Suppressor macrophage (primary cell): ENCODE results near the gene CLHC1.
"Not testable (repeated sequence)": the region's sequence is repeated elsewhere in the genome, so short reads cannot be mapped to it uniquely, and the experiment has no call there.

Source experiments
- DNase-seq, 4 experiments: peaks; one replicate each; pipeline ENCODE4 v3.0.0-alpha.2; 2020 to 2022
- total RNA-seq, 17 experiments: gene quantifications; one replicate each; lab custom pipeline; 2026; ENCODE audit warnings: mixed read lengths in 6 of 17, inconsistent platforms in 3 of 17; lab: John Stamatoyannopoulos, UW

The CLHC1 gene
- total RNA-seq: 1.0 to 10.2 (median 3.5) reads per million in 17 experiments

- DNase-seq: peak; percentile 93 to 95 (median 94)
These were observed at the start of gene CLHC1, which contains the start of gene RPS27A for GRCh38 chr2:55232084-55232862. CLHC1 (minus strand) TSS chr2:55232293; CDS start chr2:55222411, 9,882 bp downstream. RPS27A (plus strand) TSS chr2:55232688; CDS start chr2:55232825, 137 bp downstream.

GRCh38 chr2:55280851-55281546 is 48.9 kb upstream of the CLHC1 start:
- DNase-seq: not testable (repeated sequence)

- DNase-seq: not testable (repeated sequence)
These were observed 47.8 kb upstream of the CLHC1 start for GRCh38 chr2:55279859-55280424.

GRCh38 chr2:55279214-55279835 is 47.2 kb upstream of the CLHC1 start:
- DNase-seq: not testable (repeated sequence)

- DNase-seq: no peak
These were observed 45.2 kb upstream of the CLHC1 start for GRCh38 chr2:55277310-55277709.

GRCh38 chr2:55274346-55274745 is 42.3 kb upstream of the CLHC1 start:
- DNase-seq: not testable (repeated sequence)

- DNase-seq: peak in 2 of 4 experiments; percentile 5 to 16
These were observed 37.5 kb upstream of the CLHC1 start for GRCh38 chr2:55269645-55269990.

GRCh38 chr2:55268907-55269644 is 37.0 kb upstream of the CLHC1 start, which contains the start of gene MTIF2:
MTIF2 (minus strand) TSS chr2:55269231; CDS start chr2:55263858, 5,373 bp downstream.
- peak; percentile 96 to 98 (median 96) for DNase-seq

- DNase-seq: peak in 3 of 4 experiments; percentile 17 to 40 (median 37)
These were observed 36.3 kb upstream of the CLHC1 start for GRCh38 chr2:55268288-55268906.

GRCh38 chr2:55259586-55259985 is 27.5 kb upstream of the CLHC1 start:
- not testable (repeated sequence) for DNase-seq

- DNase-seq: no peak
These were observed 20.7 kb upstream of the CLHC1 start for GRCh38 chr2:55252832-55253231.

GRCh38 chr2:55247025-55247424 is 14.9 kb upstream of the CLHC1 start:
- DNase-seq: no peak

- DNase-seq: no peak
These were observed 13.3 kb upstream of the CLHC1 start for GRCh38 chr2:55245411-55245810.

GRCh38 chr2:55242617-55243016 is 10.5 kb upstream of the CLHC1 start:
- no peak for DNase-seq

GRCh38 chr2:55241582-55241981 is 9.5 kb upstream of the CLHC1 start:
- not testable (repeated sequence) for DNase-seq

GRCh38 chr2:55239656-55240222 is 7.6 kb upstream of the CLHC1 start:
- DNase-seq: no peak

GRCh38 chr2:55236992-55237543 is 5.0 kb upstream of the CLHC1 start:
- DNase-seq: no peak

GRCh38 chr2:55235724-55236538 is 3.8 kb upstream of the CLHC1 start:
- DNase-seq: no peak

- DNase-seq: no peak
These were observed 1.5 kb upstream of the CLHC1 start for GRCh38 chr2:55233658-55233940.
